ENCODE measurements around the gene PDCD6IP. TPM values are rescaled to one million over a fixed set of nuclear protein-coding genes. Genes with fewer than 3 reads are reported as not detected.

The PDCD6IP gene
- total RNA-seq, 2 experiments from 2014 or later, result 166 to 175 TPM

- ChIA-PET CTCF (no interaction called here), POLR2A (no interaction called here)
- H3K4me1 Mint-ChIP-seq (ENCODE audit: low read depth), result no peaks in the 10 kb centered on the region
- H3K27ac Mint-ChIP-seq, result no peak overlapping the region
- ATAC-seq (no peak), DNase-seq (no peak)
- no peaks in the 10 kb centered on the region for H3K36me3 Mint-ChIP-seq (ENCODE audit: low read depth)
- H3K9me3 Mint-ChIP-seq (ENCODE audit: insufficient read depth), result no peaks in the 10 kb centered on the region
- no peak overlapping the region for H3K4me3 Mint-ChIP-seq
- no peaks in the 10 kb centered on the region for H3K27me3 Mint-ChIP-seq (ENCODE audit: low read depth)
These were observed 103.6 kb downstream of the PDCD6IP start for GRCh38 chr3:33901862-33902563.

DNA sequence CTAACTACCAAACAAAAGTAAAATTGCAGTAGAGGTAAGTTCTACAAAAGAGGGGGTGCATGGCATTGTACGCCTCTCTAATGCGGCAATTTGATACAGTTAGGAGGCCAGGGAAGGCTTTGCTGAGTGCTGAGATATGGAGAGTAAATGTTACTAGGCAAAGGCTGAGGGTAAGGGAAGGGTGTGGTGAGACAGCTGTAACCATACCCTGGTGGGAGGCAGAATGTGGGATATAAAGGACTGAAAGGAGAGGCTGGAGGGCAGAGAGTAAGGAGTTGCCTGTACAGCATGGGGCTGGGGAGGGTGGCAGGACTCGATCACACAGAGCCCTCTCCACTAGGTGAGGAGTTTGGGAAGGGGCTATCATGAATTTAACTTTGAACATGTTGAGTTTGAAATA is 106.3 kb downstream of the PDCD6IP start:
- Mint-ChIP-seq H3K4me1 (ENCODE audit: low read depth) (no peaks in the 10 kb centered on the region), H3K36me3 (ENCODE audit: low read depth) (no peaks in the 10 kb centered on the region), H3K27ac (no peak overlapping the region), H3K9me3 (ENCODE audit: insufficient read depth) (no peaks in the 10 kb centered on the region), H3K4me3 (no peak overlapping the region), H3K27me3 (ENCODE audit: low read depth) (no peaks in the 10 kb centered on the region)
- no peak for ATAC-seq
- POLR2A ChIA-PET, result no interaction called here
- CTCF ChIA-PET, result no interaction called here
- no peak for DNase-seq

DNA sequence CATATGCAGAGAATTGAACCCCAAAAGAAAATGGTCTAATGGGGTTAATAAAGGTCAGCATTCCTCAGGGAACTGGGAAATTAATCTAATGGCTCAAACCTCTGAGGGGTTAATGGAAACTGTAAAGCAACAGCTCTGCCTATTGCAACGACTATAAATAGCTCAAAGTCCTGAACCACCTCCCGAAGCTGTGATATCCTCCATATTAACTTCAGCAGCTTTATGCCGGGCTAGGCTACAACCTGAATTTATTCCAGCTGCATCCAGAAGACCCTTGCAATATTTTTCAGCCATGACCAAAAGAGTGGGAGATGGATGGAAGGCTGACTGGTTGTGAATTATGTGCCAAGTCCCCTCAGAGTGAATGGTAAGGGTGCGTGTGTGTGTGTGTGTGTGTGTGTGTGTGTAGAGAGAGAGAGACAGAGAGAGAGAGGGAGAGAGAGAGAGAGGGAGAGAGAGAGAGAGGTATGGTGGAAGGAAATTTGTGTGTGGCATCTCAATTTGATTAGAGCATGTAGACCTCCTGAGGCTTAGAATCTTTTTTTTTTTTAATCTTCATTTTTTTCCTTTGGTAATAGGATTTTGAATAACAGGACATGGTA is 109.9 kb downstream of the PDCD6IP start:
- POLR2A ChIA-PET, result no interaction called here
- no peak overlapping the region for H3K4me3 Mint-ChIP-seq
- no peak for DNase-seq
- no peak overlapping the region for H3K27ac Mint-ChIP-seq
- H3K4me1 Mint-ChIP-seq (ENCODE audit: low read depth), result no peaks in the 10 kb centered on the region
- no peaks in the 10 kb centered on the region for H3K36me3 Mint-ChIP-seq (ENCODE audit: low read depth)
- CTCF ChIA-PET, result no interaction called here
- H3K9me3 Mint-ChIP-seq (ENCODE audit: insufficient read depth), result no peaks in the 10 kb centered on the region
- no peaks in the 10 kb centered on the region for H3K27me3 Mint-ChIP-seq (ENCODE audit: low read depth)
- no peak for ATAC-seq

DNA sequence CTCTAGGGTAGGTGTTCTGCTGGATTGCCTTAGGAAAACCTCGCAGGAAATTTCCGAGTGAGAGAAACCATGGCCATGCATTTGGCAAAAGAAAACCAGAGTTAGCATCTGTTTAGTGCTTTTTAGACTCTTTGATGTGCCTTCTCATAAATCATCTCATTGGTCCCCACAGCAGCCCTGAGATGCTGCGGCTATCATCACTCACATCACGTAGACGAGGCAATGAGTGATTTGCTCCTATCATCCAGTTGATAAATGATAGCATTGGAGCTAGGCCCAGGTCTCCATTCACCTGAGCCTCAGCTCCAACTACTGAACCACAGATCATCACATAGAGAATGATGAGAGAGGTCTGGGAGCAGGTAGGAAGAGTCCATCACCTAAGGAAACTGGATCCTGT is 111.1 kb downstream of the PDCD6IP start:
- Mint-ChIP-seq H3K4me1 (ENCODE audit: low read depth) (no peaks in the 10 kb centered on the region), H3K9me3 (ENCODE audit: insufficient read depth) (no peaks in the 10 kb centered on the region), H3K27me3 (ENCODE audit: low read depth) (no peaks in the 10 kb centered on the region), H3K4me3 (no peak overlapping the region), H3K27ac (no peak overlapping the region), H3K36me3 (ENCODE audit: low read depth) (no peaks in the 10 kb centered on the region)
- ChIA-PET CTCF (no interaction called here), POLR2A (no interaction called here)
- DNase-seq (no peak), ATAC-seq (no peak)

DNA sequence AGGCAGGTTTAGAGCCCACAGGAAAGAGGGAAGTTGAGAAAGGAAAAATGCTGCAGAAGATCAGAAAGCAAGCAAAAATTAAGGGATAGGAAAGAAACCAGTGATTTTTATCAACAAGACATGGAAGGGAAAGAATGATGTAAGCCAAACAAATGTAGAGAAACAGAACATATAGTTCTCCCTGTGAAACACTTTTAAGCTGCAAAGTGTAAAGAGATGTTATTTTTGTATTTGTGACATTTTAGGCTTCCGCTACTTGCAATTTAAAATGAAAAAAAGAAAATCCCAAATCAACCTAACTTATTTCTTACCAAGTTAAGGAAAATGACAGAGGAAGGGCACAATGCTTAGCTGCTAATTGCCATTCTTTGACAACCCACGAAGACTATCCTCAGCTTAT is 111.6 kb downstream of the PDCD6IP start:
- Mint-ChIP-seq H3K27me3 (ENCODE audit: low read depth) (no peaks in the 10 kb centered on the region), H3K27ac (no peak overlapping the region), H3K36me3 (ENCODE audit: low read depth) (no peaks in the 10 kb centered on the region), H3K4me1 (ENCODE audit: low read depth) (no peaks in the 10 kb centered on the region), H3K4me3 (no peak overlapping the region), H3K9me3 (ENCODE audit: insufficient read depth) (no peaks in the 10 kb centered on the region)
- ChIA-PET CTCF (no interaction called here), POLR2A (no interaction called here)
- DNase-seq, result no peak
- no peak for ATAC-seq

GRCh38 chr3:33911525-33912322 is 113.3 kb downstream of the PDCD6IP start:
- Mint-ChIP-seq H3K4me1 (ENCODE audit: low read depth) (no peaks in the 10 kb centered on the region), H3K9me3 (ENCODE audit: insufficient read depth) (no peaks in the 10 kb centered on the region), H3K36me3 (ENCODE audit: low read depth) (no peaks in the 10 kb centered on the region), H3K27ac (no peak overlapping the region), H3K27me3 (ENCODE audit: low read depth) (no peaks in the 10 kb centered on the region), H3K4me3 (no peak overlapping the region)
- DNase-seq (no peak), ATAC-seq (no peak)
- ChIA-PET POLR2A (no interaction called here), CTCF (interaction anchor here (1.1 kb wide), 1 partner anchor 29 kb away, joined by 3 read pairs; no protein-coding TSS in a partner anchor)

DNA sequence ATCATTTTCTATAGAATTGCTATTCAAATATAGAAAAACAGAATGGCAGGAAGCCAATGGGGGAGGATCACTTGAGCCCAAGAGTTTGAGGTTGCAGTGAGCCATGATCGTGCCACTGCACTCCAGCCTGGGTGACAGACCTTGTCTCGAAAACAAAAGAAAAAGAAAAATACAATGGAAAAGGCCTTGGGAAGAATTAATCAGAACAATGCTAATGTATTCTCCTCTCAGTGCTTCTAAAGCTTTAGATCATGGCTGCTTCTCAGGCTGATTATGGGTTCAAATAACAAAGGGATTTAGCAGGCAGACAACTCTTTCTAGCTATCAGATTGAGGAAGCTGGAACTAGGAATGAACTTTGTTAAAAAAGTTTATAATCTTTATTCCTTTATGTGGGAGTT is 115.8 kb downstream of the PDCD6IP start:
- CTCF ChIA-PET, result interaction anchor here (1.1 kb wide), 1 partner anchor 31 kb away, joined by 3 read pairs; no protein-coding TSS in a partner anchor
- no peak overlapping the region for H3K4me3 Mint-ChIP-seq
- no peaks in the 10 kb centered on the region for H3K36me3 Mint-ChIP-seq (ENCODE audit: low read depth)
- no peaks in the 10 kb centered on the region for H3K27me3 Mint-ChIP-seq (ENCODE audit: low read depth)
- no peak overlapping the region for H3K27ac Mint-ChIP-seq
- H3K4me1 Mint-ChIP-seq (ENCODE audit: low read depth), result no peaks in the 10 kb centered on the region
- DNase-seq (no peak), ATAC-seq (no peak)
- POLR2A ChIA-PET, result no interaction called here
- H3K9me3 Mint-ChIP-seq (ENCODE audit: insufficient read depth), result no peaks in the 10 kb centered on the region

DNA sequence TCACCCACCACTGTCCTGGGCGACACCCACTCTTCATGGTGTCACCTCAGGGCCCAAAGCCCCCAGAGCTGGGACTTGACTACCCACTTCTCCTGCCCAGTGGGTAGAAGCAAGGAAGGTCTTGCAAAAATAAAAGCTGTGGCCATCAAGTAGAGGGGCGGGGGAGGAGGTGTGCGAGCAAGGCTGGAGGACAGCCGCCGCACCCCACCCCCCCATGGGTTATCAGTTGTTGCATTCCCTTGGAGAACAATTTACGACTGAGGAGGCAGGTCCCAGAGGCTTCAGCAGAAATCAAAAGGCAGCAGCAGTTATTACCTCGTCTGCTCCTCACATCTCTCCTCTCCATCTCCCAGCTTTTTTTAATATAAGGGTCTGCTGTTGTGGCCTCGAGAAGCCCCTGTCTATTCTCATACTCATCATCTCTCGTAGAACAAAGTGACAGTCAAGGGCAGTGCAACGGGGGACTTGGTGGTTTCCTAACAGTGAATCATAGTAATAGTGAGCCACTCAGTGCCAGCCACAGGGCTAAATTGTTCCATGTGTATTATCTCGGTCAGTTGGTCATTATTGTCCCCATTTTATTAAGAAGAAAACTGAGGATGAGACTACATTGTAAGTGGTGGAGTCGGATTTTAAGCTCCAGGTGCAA is 116.4 kb downstream of the PDCD6IP start:
- no peak overlapping the region for H3K4me3 Mint-ChIP-seq
- DNase-seq (no peak), ATAC-seq (no peak)
- H3K27ac Mint-ChIP-seq, result no peak overlapping the region
- H3K27me3 Mint-ChIP-seq (ENCODE audit: low read depth), result no peaks in the 10 kb centered on the region
- H3K4me1 Mint-ChIP-seq (ENCODE audit: low read depth), result no peaks in the 10 kb centered on the region
- CTCF ChIA-PET, result interaction anchor here (1.3 to 1.6 kb wide), 2 partner anchors 102 to 278 kb away, joined by 3 to 4 read pairs; no protein-coding TSS in a partner anchor
- H3K9me3 Mint-ChIP-seq (ENCODE audit: insufficient read depth), result no peaks in the 10 kb centered on the region
- POLR2A ChIA-PET, result no interaction called here
- H3K36me3 Mint-ChIP-seq (ENCODE audit: low read depth), result no peaks in the 10 kb centered on the region

- Mint-ChIP-seq H3K27me3 (ENCODE audit: low read depth) (no peaks in the 10 kb centered on the region), H3K4me3 (no peak overlapping the region), H3K27ac (no peak overlapping the region), H3K36me3 (ENCODE audit: low read depth) (no peaks in the 10 kb centered on the region), H3K9me3 (ENCODE audit: insufficient read depth) (no peaks in the 10 kb centered on the region), H3K4me1 (ENCODE audit: low read depth) (no peaks in the 10 kb centered on the region)
- POLR2A ChIA-PET, result no interaction called here
- CTCF ChIA-PET, result interaction anchor here (0.9 to 1.6 kb wide), 4 partner anchors 100 to 767 kb away, joined by 3 to 4 read pairs (median 4); no protein-coding TSS in a partner anchor
- no peak for ATAC-seq
- peak; percentile 25 for DNase-seq
These were observed 117.5 kb downstream of the PDCD6IP start for GRCh38 chr3:33915796-33916546.

- no peaks in the 10 kb centered on the region for H3K9me3 Mint-ChIP-seq (ENCODE audit: insufficient read depth)
These were observed 119.8 kb downstream of the PDCD6IP start for GRCh38 chr3:33918126-33918756.

More at GRCh38 chr3:33918126-33918756, 119.8 kb downstream of the PDCD6IP start:
- Mint-ChIP-seq H3K4me1 (ENCODE audit: low read depth) (no peaks in the 10 kb centered on the region), H3K36me3 (ENCODE audit: low read depth) (no peaks in the 10 kb centered on the region), H3K27me3 (ENCODE audit: low read depth) (no peaks in the 10 kb centered on the region), H3K4me3 (no peak overlapping the region), H3K27ac (no peak overlapping the region)
- ATAC-seq (no peak), DNase-seq (no peak)
- ChIA-PET CTCF (no interaction called here), POLR2A (no interaction called here)

All from activated CD8-positive, alpha-beta T cell treated with anti-CD3 and anti-CD28 coated beads, Interleukin-2, amount 10 ng/mL, durations not matched to agents 7 days and 5 days (primary cell).